Karpas-422 (cell line): Measurements from ENCODE around the gene CFLAR. TPM values are rescaled to one million over a fixed set of nuclear protein-coding genes. Genes with fewer than 3 reads are reported as not detected.
"Not testable (repeated sequence)": the region's sequence is repeated elsewhere in the genome, so short reads cannot be mapped to it uniquely, and the experiment has no call there.

Experiments used
- DNase-seq: peaks from one replicate; pipeline ENCODE4 v3.0.0-alpha.2; 2015
- H2AFZ ChIP-seq: fragments of 200-600 bp; sonication (generic); 2 replicates; pipeline ENCODE4 v1.6.1; 2014; ENCODE audit warnings: antibody characterized with exemption, low read length, mixed read lengths
- H3K27ac ChIP-seq: fragments of 200-600 bp; sonication (generic); 2 replicates; pipeline ENCODE4 v1.5.1; 2014; ENCODE audit warnings: mild to moderate bottlenecking, low read length, moderate library complexity
- H3K27me3 ChIP-seq: fragments of 200-600 bp; sonication (generic); 2 replicates; pipeline ENCODE4 v1.6.1; 2014; ENCODE audit warnings: low read length, mixed read lengths
- H3K36me3 ChIP-seq: fragments of 200-600 bp; sonication (generic); 2 replicates; pipeline ENCODE4 v1.6.1; 2014; ENCODE audit warnings: low read length, mixed read lengths; ENCODE audit not compliant: insufficient read depth
- H3K4me1 ChIP-seq: fragments of 200-600 bp; sonication (generic); 2 replicates; pipeline ENCODE4 v1.6.1; 2014; ENCODE audit warnings: mild to moderate bottlenecking, low read length, mixed read lengths
- H3K4me2 ChIP-seq: fragments of 200-600 bp; sonication (generic); 2 replicates; pipeline ENCODE4 v1.6.1; 2014; ENCODE audit warnings: low read length, low read depth, mild to moderate bottlenecking; ENCODE audit not compliant: poor library complexity, severe bottlenecking
- H3K4me3 ChIP-seq: fragments of 200-600 bp; sonication (generic); 2 replicates; pipeline ENCODE4 v1.5.1; 2014; ENCODE audit warnings: mild to moderate bottlenecking, antibody characterized with exemption, low read length, mixed read lengths
- H3K79me2 ChIP-seq: fragments of 200-600 bp; sonication (generic); 2 replicates; pipeline ENCODE4 v1.6.1; 2014; ENCODE audit warnings: mild to moderate bottlenecking, low read length, mixed read lengths
- H3K9ac ChIP-seq: fragments of 200-600 bp; sonication (generic); 2 replicates; pipeline ENCODE4 v1.6.0; 2014; ENCODE audit warnings: low read length
- H3K9me2 ChIP-seq: fragments of 200-600 bp; sonication (generic), shearing (Covaris generic); replicated peaks from 2 replicates; pipeline ENCODE4 v1.6.0; 2014; ENCODE audit warnings: mild to moderate bottlenecking, low read length, moderate library complexity; ENCODE audit not compliant: insufficient read depth
- H3K9me3 ChIP-seq: fragments of 300-700, 200-600 bp; sonication (generic); 2 replicates; pipeline ENCODE4 v1.6.1; 2014; ENCODE audit warnings: low read length, mixed read lengths
- H4K20me1 ChIP-seq: fragments of 200-600 bp; sonication (generic); 2 replicates; pipeline ENCODE4 v1.6.1; 2014; ENCODE audit warnings: mild to moderate bottlenecking, antibody characterized with exemption, low read length, low read depth; ENCODE audit not compliant: insufficient read depth
- total RNA-seq: library from RNA; depleted of rRNA; stranded (reverse); fragments of >200 nt; shearing (Covaris generic); gene quantifications from 2 replicates; pipeline ENCODE4 v1.2.3, GENCODE V29; 2014; ENCODE audit warnings: low replicate concordance

Gene CFLAR
- total RNA-seq, 1 experiment from 2014 or later: 63.5 TPM

GRCh38 chr2:201135386-201135785 lies 19.4 kb downstream of the CFLAR start:
- DNase-seq: peak; percentile 64
- Histone ChIP-seq H3K27ac (peak overlapping the region; percentile 92), H3K36me3 (peaks cover 16% of the 10 kb centered on the region; the same call in 1 of the 2 replicates), H3K4me3 (0 out of 2 replicates have a peak overlapping the region, but pooled peaks have one; percentile 27), H3K9me2 (no peaks in the 10 kb centered on the region), H3K4me1 (peaks cover 66% of the 10 kb centered on the region), H3K9me3 (no peaks in the 10 kb centered on the region), H3K4me2 (peak overlapping the region; percentile 49), H3K27me3 (no peaks in the 10 kb centered on the region), H4K20me1 (no peaks in the 10 kb centered on the region), H2AFZ (peak overlapping the region; percentile 60; the same call in 1 of the 2 replicates), H3K9ac (peak overlapping the region; percentile 54), H3K79me2 (peaks cover 18% of the 10 kb centered on the region)

GRCh38 chr2:201136889-201137321 lies 20.9 kb downstream of the CFLAR start:
- Histone ChIP-seq H4K20me1 (no peaks in the 10 kb centered on the region), H3K9me2 (no peaks in the 10 kb centered on the region), H3K27me3 (no peaks in the 10 kb centered on the region), H2AFZ (no peak overlapping the region), H3K4me1 (peaks cover 51% of the 10 kb centered on the region), H3K36me3 (peaks cover 18% of the 10 kb centered on the region; the same call in 1 of the 2 replicates), H3K4me2 (no peak overlapping the region), H3K27ac (peak overlapping the region; percentile 92; the same call in 1 of the 2 replicates), H3K79me2 (peaks cover 7% of the 10 kb centered on the region; the same call in 1 of the 2 replicates), H3K9ac (no peak overlapping the region), H3K4me3 (no peak overlapping the region), H3K9me3 (no peaks in the 10 kb centered on the region)
- DNase-seq: no peak

GRCh38 chr2:201137505-201138400 lies 21.8 kb downstream of the CFLAR start:
- Histone ChIP-seq H3K9me2 (no peaks in the 10 kb centered on the region), H4K20me1 (no peaks in the 10 kb centered on the region), H3K4me2 (no peak overlapping the region), H3K79me2 (peaks cover 7% of the 10 kb centered on the region; the same call in 1 of the 2 replicates), H3K27ac (no peak overlapping the region), H2AFZ (no peak overlapping the region), H3K4me3 (no peak overlapping the region), H3K9ac (no peak overlapping the region), H3K27me3 (no peaks in the 10 kb centered on the region), H3K4me1 (peaks cover 42% of the 10 kb centered on the region), H3K36me3 (peaks cover 18% of the 10 kb centered on the region; the same call in 1 of the 2 replicates), H3K9me3 (no peaks in the 10 kb centered on the region)
- DNase-seq: no peak

- H4K20me1 ChIP-seq: no peaks in the 10 kb centered on the region
- no peaks in the 10 kb centered on the region for H3K27me3 ChIP-seq
- no peak for DNase-seq
- peak overlapping the region; percentile 60; the same call in 1 of the 2 replicates for H3K27ac ChIP-seq
- no peaks in the 10 kb centered on the region for H3K9me3 ChIP-seq
- 0 out of 2 replicates have a peak, but pooled peaks cover under 1% of the 10 kb centered on the region for H3K79me2 ChIP-seq
- H3K9ac ChIP-seq: no peak overlapping the region
- H3K4me1 ChIP-seq: peaks cover 37% of the 10 kb centered on the region
- H3K4me2 ChIP-seq: no peak overlapping the region
- no peaks in the 10 kb centered on the region for H3K9me2 ChIP-seq
- H2AFZ ChIP-seq: no peak overlapping the region
- H3K36me3 ChIP-seq: peaks cover 14% of the 10 kb centered on the region; the same call in 1 of the 2 replicates
- no peak overlapping the region for H3K4me3 ChIP-seq
Measured at GRCh38 chr2:201138401-201138970, 22.5 kb downstream of the CFLAR start.

GRCh38 chr2:201138986-201139781 lies 23.2 kb downstream of the CFLAR start:
- not testable (repeated sequence) for H2AFZ ChIP-seq, H3K4me3 ChIP-seq, H3K9me3 ChIP-seq, H3K9ac ChIP-seq, H3K9me2 ChIP-seq, H4K20me1 ChIP-seq, H3K4me2 ChIP-seq, H3K79me2 ChIP-seq, H3K27me3 ChIP-seq, DNase-seq
- Histone ChIP-seq H3K36me3 (peaks cover 14% of the 10 kb centered on the region; the same call in 1 of the 2 replicates), H3K4me1 (peaks cover 39% of the 10 kb centered on the region), H3K27ac (peak overlapping the region; percentile 60)

GRCh38 chr2:201139836-201140604 lies 24.1 kb downstream of the CFLAR start:
- H3K27ac ChIP-seq: peak overlapping the region; percentile 60; the same call in 1 of the 2 replicates
- H3K4me2 ChIP-seq: no peak overlapping the region
- no peaks in the 10 kb centered on the region for H3K79me2 ChIP-seq
- H3K9me3 ChIP-seq: no peaks in the 10 kb centered on the region
- H3K4me3 ChIP-seq: no peak overlapping the region
- peaks cover 13% of the 10 kb centered on the region; the same call in 1 of the 2 replicates for H3K36me3 ChIP-seq
- H3K9me2 ChIP-seq: no peaks in the 10 kb centered on the region
- no peak overlapping the region for H2AFZ ChIP-seq
- peaks cover 34% of the 10 kb centered on the region for H3K4me1 ChIP-seq
- no peaks in the 10 kb centered on the region for H3K27me3 ChIP-seq
- H4K20me1 ChIP-seq: no peaks in the 10 kb centered on the region
- DNase-seq: no peak
- H3K9ac ChIP-seq: no peak overlapping the region
